ENCODE measurements around the gene TCFL5.
"Not testable (repeated sequence)": the region's sequence is repeated elsewhere in the genome, so short reads cannot be mapped to it uniquely, and the experiment has no call there.

TCFL5 gene

DNA sequence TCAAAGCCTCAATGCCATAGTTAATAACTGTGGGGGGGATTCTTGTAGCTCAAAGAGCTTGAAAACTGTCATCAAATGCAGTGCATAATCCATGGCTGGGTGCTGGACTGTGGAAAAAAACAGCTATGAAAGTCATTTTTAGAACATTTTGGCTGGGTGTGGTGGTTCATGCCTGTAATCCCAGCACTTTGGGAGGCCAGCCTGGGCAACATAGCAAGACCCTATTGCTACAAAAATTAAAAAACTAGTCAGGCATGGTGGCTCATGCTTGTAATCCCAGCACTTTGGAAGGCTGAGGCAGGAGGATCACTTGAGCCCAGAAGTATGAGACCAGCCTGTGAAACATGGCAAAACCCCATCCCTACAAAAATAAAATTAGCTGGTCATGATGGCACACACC lies 12.2 kb downstream of the TCFL5 start:
- H3K4me3 ChIP-seq (ENCODE audit: low read depth, low read length) = no peak overlapping the region
- no peaks in the 10 kb centered on the region for H3K4me1 ChIP-seq (ENCODE audit: control insufficient read depth, insufficient read depth, low read length)
- ChIA-PET CTCF (interaction anchor here (0.8 to 1.5 kb wide), 3 partner anchors 13 to 52 kb away, joined by 3 to 7 read pairs (median 3); no protein-coding TSS in a partner anchor), POLR2A (interaction anchor here (0.5 kb wide), 1 partner anchor 26 kb away, joined by 5 read pairs; no protein-coding TSS in a partner anchor)
- TF ChIP-seq ZNF658 (tag by site-specific recombination; IDR thresholded peaks at IDR 0.05) = no peak
- TF ChIP-seq ZNF121 (tag by site-specific recombination; IDR thresholded peaks at IDR 0.05) = peak; percentile 94
- H3K27ac ChIP-seq (ENCODE audit: extremely low read depth, low read depth, low read length) = no peak overlapping the region
- H3K36me3 ChIP-seq (ENCODE audit: control insufficient read depth in 2 of 2, insufficient read depth in 1 of 2, low read length in 2 of 2) = peaks cover 0 to 64% of the 10 kb centered on the region in 2 experiments; a peak in 2 of 3 replicates
- H3K9me3 ChIP-seq (ENCODE audit: control insufficient read depth, insufficient read depth, low read depth, low read length) = no peaks in the 10 kb centered on the region

DNA sequence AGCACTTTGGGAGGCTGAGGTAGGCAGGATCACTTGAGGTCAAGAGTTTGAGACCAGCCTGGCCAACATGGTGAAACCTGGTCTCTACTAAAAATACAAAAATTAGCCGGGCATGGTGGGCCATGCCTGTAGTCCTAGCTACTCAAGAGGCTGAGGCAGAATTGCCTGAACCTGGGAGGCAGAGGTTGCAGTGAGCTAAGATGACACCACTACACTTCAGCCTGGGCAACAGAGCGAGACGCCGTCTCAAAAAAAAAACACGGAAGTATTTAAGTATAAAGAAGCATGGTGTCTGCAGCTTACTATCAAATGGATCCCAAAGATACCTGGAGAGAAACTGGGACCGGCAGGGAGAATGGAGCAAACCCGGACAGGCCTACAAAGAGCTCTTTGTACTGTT lies 12.7 kb downstream of the TCFL5 start:
- peaks cover 0 to 60% of the 10 kb centered on the region in 2 experiments; a peak in 2 of 3 replicates for H3K36me3 ChIP-seq (ENCODE audit: control insufficient read depth in 2 of 2, insufficient read depth in 1 of 2, low read length in 2 of 2)
- H3K4me1 ChIP-seq (ENCODE audit: control insufficient read depth, insufficient read depth, low read length); POLR2A ChIA-PET; H3K4me3 ChIP-seq (ENCODE audit: low read depth, low read length); H3K9me3 ChIP-seq (ENCODE audit: control insufficient read depth, insufficient read depth, low read depth, low read length); H3K27ac ChIP-seq (ENCODE audit: extremely low read depth, low read depth, low read length): not testable (repeated sequence)
- CTCF ChIA-PET = interaction anchor here (0.6 to 1.2 kb wide), 2 partner anchors 13 to 14 kb away, joined by 3 to 4 read pairs; no protein-coding TSS in a partner anchor

DNA sequence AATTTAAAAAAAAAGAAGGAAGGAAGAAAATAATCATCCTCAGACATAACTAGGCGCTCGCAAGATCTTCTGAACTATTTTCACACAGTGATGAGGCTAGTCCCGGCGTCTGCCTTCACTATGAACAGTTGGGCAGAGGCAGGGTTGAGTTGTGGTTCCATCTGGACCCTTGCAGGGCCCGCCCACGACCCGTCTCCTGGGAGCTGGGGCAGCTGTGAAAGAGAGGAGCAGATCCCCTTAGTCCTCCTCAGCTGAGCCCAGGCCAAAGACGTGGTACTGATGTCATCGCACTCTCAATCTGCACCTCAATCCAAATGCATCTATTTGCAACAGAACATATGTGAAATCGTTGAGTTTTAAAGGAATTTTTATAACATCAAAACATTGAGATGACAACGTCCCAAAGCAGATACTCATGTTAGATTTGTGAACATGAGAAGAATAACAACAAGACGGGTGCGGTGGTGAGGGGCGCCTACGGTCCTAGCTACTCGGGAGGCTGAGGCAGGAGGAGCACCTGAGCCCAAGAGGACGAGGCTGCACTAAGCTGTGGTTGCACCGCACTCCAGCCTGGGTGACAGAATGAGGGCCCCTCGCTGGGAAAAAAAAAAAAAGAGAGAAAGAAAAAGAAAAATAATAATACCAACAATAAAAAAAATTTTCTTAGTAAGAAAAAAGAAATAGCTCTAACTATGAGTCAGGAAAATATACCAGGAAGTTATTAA lies 15.3 kb downstream of the TCFL5 start:
- ChIA-PET POLR2A (interaction anchor here (0.8 to 0.9 kb wide), 2 partner anchors 10 to 29 kb away, joined by 3 read pairs; no protein-coding TSS in a partner anchor), CTCF (interaction anchor here (0.8 to 1.8 kb wide), 6 partner anchors 11 to 346 kb away, joined by 3 to 8 read pairs (median 4); no protein-coding TSS in a partner anchor)
- Histone ChIP-seq H3K9me3 (ENCODE audit: control insufficient read depth, insufficient read depth, low read depth, low read length) (no peaks in the 10 kb centered on the region), H3K27ac (ENCODE audit: extremely low read depth, low read depth, low read length) (no peak overlapping the region), H3K4me1 (ENCODE audit: control insufficient read depth, insufficient read depth, low read length) (no peaks in the 10 kb centered on the region), H3K4me3 (ENCODE audit: low read depth, low read length) (no peak overlapping the region), H3K36me3 (ENCODE audit: control insufficient read depth in 2 of 2, insufficient read depth in 1 of 2, low read length in 2 of 2) (peaks cover 0 to 41% of the 10 kb centered on the region in 2 experiments; a peak in 2 of 3 replicates)
- TF ChIP-seq, protein P1, sequence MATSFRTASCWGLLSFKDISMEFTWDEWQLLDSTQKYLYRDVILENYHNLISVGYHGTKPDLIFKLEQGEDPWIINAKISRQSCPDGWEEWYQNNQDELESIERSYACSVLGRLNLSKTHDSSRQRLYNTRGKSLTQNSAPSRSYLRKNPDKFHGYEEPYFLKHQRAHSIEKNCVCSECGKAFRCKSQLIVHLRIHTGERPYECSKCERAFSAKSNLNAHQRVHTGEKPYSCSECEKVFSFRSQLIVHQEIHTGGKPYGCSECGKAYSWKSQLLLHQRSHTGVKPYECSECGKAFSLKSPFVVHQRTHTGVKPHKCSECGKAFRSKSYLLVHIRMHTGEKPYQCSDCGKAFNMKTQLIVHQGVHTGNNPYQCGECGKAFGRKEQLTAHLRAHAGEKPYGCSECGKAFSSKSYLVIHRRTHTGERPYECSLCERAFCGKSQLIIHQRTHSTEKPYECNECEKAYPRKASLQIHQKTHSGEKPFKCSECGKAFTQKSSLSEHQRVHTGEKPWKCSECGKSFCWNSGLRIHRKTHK (tag by site-specific recombination; IDR thresholded peaks at IDR 0.05) = no peak
- 0 out of 2 replicates have a peak, but pooled peaks have one; percentile 17 for TF ChIP-seq ZBTB17 (tag by site-specific recombination; IDR thresholded peaks at IDR 0.05)
- TF ChIP-seq, protein P2, sequence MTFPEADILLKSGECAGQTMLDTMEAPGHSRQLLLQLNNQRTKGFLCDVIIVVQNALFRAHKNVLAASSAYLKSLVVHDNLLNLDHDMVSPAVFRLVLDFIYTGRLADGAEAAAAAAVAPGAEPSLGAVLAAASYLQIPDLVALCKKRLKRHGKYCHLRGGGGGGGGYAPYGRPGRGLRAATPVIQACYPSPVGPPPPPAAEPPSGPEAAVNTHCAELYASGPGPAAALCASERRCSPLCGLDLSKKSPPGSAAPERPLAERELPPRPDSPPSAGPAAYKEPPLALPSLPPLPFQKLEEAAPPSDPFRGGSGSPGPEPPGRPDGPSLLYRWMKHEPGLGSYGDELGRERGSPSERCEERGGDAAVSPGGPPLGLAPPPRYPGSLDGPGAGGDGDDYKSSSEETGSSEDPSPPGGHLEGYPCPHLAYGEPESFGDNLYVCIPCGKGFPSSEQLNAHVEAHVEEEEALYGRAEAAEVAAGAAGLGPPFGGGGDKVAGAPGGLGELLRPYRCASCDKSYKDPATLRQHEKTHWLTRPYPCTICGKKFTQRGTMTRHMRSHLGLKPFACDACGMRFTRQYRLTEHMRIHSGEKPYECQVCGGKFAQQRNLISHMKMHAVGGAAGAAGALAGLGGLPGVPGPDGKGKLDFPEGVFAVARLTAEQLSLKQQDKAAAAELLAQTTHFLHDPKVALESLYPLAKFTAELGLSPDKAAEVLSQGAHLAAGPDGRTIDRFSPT (tag by site-specific recombination; IDR thresholded peaks at IDR 0.05) = no peak

DNA sequence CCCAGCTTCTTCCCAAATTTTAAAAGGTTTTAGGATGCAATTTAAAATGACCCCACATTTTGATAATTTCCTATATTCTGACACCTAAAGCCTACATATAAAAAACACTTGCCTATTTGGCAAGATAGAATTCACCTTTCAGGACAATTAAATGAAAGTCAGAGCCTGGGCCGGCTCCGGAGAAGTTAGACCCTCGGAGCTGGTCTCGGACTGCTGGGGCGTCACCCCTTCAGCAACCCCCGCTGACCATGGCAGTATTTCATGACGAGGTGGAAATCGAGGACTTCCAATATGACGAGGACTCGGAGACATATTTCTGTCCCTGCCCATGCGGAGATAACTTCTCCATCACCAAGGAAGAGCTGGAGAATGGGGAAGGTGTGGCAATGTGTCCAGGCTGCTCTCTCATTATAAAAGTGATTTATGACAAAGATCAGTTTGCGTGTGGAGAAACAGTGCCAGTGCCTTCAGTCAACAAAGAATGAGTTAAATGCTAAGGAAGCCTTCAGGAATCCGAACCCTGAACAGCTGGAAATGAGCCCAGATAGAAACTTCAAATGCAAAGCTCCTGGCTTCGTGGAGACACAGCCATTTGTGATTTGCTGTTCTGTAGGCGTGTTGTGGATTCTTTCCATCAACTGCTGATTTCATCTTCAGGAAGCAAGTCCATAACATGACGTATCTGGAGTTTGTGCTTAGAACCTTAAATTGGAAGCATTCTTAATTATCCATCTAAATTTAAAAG lies 16.0 kb downstream of the TCFL5 start:
- H3K4me1 ChIP-seq (ENCODE audit: control insufficient read depth, insufficient read depth, low read length) = no peaks in the 10 kb centered on the region
- H3K27ac ChIP-seq (ENCODE audit: extremely low read depth, low read depth, low read length) = no peak overlapping the region
- TF ChIP-seq ZNF600 (tag by site-specific recombination; IDR thresholded peaks at IDR 0.05) (peak; percentile 37; the same call in 1 of the 2 replicates), ZNF10 (tag by site-specific recombination; IDR thresholded peaks at IDR 0.05) (peak; percentile 56; the same call in 1 of the 2 replicates), ZFP69B (tag by site-specific recombination; IDR thresholded peaks at IDR 0.05) (no peak)
- no peaks in the 10 kb centered on the region for H3K9me3 ChIP-seq (ENCODE audit: control insufficient read depth, insufficient read depth, low read depth, low read length)
- peaks cover 0 to 37% of the 10 kb centered on the region in 2 experiments; a peak in 2 of 3 replicates for H3K36me3 ChIP-seq (ENCODE audit: control insufficient read depth in 2 of 2, insufficient read depth in 1 of 2, low read length in 2 of 2)
- ChIA-PET POLR2A (interaction anchor here (0.8 kb wide), 1 partner anchor 11 kb away, joined by 3 read pairs; no protein-coding TSS in a partner anchor), CTCF (interaction anchor here (0.8 kb wide), 1 partner anchor 22 kb away, joined by 3 read pairs; no protein-coding TSS in a partner anchor)
- H3K4me3 ChIP-seq (ENCODE audit: low read depth, low read length) = no peak overlapping the region
